ENCODE measurements around the gene IL19.
"Not testable (repeated sequence)": the region's sequence is repeated elsewhere in the genome, so short reads cannot be mapped to it uniquely, and the experiment has no call there.

IL19 gene

DNA sequence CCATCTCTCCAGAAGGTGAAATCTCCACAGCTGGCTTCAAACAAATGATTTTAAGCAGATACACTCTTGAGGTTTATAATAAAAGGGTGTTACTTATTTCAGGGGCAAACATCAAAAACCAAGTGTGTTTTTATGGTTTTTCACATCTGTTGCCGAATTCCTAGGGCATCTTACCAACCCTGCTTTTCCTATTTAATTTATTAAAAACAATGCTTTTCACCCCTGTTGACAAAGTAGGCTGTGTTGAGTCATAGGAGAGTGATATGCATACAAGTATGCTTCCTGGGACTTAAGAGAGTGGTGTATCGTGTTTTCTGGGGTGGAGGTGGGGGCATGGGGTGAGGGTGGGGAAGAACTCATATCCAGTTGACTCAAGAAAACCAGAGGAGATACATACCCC, 65.5 kb downstream of the IL19 start:
- Mint-ChIP-seq H3K4me1 (peaks cover 21% of the 10 kb centered on the region), H3K27ac (no peak overlapping the region), H3K9me3 (no peaks in the 10 kb centered on the region), H3K4me3 (no peak overlapping the region), H3K36me3 (no peaks in the 10 kb centered on the region)
- ATAC-seq: no peak
- no peak for DNase-seq (ENCODE audit: low spot score in 2 of 2)

DNA sequence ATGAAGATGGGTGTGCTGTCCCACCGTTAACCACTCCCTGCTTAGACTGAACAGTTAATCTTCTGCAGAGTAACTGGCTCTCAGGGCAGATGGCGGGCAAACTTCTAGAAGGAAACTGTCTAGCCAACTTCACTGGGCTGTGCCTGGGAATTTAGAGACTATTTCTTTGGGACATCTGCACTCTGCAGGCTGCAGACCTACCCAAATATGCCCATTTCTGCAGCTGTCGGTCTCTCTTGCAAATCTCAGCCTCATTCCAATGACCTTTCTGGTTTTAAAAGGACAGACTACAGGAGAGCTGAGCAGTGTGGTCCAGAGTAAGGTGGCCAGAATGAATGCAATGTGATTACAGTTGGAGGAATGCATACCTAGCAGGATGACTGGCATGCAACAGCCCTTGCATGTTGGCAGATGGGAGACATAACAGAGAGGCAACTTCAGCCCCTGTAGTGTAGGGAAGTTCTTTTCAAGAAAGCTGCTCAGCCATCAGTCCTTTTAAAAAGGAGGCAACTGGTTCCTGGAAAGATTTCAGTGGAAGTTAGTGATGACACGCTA, 68.5 kb downstream of the IL19 start:
- no peak for DNase-seq (ENCODE audit: low spot score in 2 of 2)

DNA sequence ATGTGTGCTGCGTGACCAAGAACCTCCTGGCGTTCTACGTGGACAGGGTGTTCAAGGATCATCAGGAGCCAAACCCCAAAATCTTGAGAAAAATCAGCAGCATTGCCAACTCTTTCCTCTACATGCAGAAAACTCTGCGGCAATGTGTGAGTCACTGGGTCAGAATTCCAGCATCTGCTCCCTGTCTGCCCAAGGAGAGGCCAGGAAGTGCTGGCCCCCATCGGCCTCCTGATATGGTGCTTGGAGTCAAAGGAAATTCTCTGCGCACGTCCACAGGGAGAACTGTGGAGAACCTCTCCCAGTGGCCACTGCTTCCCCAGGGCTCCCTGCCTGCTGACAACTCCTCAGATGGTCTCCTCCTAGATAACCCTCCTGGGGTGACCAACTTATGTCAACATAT, 69.3 kb downstream of the IL19 start:
- no peak overlapping the region for H3K27ac Mint-ChIP-seq
- H3K4me1 Mint-ChIP-seq: peaks cover 10% of the 10 kb centered on the region
- DNase-seq (ENCODE audit: low spot score in 2 of 2): no peak
- no peak for ATAC-seq
- H3K36me3 Mint-ChIP-seq: no peaks in the 10 kb centered on the region
- no peaks in the 10 kb centered on the region for H3K9me3 Mint-ChIP-seq
- H3K4me3 Mint-ChIP-seq: no peak overlapping the region

More for the DNA sequence above, 68.5 kb downstream of the IL19 start:
- H3K36me3 Mint-ChIP-seq: no peaks in the 10 kb centered on the region
- no peak overlapping the region for H3K27ac Mint-ChIP-seq
- no peaks in the 10 kb centered on the region for H3K9me3 Mint-ChIP-seq
- no peak overlapping the region for H3K4me3 Mint-ChIP-seq
- ATAC-seq: no peak
- peaks cover 10% of the 10 kb centered on the region for H3K4me1 Mint-ChIP-seq

DNA sequence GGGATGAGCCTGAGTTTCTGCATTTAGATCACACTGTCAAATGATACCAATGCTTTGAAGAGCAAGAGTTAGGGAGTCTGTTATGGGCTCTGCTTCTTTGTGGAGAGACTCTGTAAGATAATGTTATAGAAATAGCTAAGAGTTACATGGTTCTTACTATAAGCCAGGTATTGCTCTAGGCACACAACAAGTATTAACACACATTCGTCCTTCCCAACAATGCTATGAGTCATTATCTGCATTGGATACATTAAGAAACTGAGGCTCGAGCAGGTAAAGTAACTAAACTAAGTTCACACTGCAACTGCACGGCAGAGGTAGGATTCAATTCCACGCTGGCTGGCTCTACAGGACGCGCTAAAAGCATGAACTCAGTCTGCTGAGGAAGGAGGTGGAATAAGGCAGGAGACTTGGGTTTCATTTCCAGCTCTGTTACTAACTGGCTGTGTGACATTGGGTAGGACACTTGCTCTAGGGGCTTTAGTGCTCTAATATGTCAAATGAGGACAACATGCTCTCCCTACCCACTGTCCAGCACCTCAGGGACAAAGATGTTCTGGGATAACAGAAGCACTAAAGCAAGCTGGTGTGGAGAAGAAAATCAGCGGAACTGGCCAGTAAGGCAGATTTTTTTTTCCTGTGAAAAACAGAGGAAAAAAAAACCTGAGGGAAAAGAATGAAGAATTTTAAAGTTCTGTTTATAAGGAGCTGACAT, 71.2 kb downstream of the IL19 start:
- H3K36me3 Mint-ChIP-seq: no peaks in the 10 kb centered on the region
- no peaks in the 10 kb centered on the region for H3K9me3 Mint-ChIP-seq
- ATAC-seq: no peak
- no peak overlapping the region for H3K27ac Mint-ChIP-seq
- DNase-seq (ENCODE audit: low spot score in 2 of 2): no peak
- H3K4me1 Mint-ChIP-seq: peaks cover 10% of the 10 kb centered on the region
- no peak overlapping the region for H3K4me3 Mint-ChIP-seq

DNA sequence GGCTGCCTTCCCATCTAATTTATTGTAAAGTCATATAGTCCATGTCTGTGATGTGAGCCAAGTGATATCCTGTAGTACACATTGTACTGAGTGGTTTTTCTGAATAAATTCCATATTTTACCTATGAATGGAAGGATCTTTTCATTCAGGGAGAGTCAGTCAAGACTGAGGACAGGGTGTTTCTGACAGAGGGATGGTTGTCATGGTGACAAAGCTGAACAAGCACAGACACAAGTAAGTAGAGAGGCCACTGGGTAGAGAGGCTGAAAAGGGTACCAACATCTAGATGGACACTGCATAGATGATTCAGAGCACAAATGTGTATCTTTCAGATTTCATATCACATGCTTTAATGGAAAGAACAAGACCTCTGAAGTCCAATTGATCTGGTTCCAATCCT, 72.3 kb downstream of the IL19 start:
- no peak overlapping the region for H3K27ac Mint-ChIP-seq
- no peaks in the 10 kb centered on the region for H3K9me3 Mint-ChIP-seq
- ATAC-seq (no peak), DNase-seq (ENCODE audit: low spot score in 2 of 2) (no peak)
- peaks cover 10% of the 10 kb centered on the region for H3K4me1 Mint-ChIP-seq
- H3K36me3 Mint-ChIP-seq: no peaks in the 10 kb centered on the region
- no peak overlapping the region for H3K4me3 Mint-ChIP-seq

DNA sequence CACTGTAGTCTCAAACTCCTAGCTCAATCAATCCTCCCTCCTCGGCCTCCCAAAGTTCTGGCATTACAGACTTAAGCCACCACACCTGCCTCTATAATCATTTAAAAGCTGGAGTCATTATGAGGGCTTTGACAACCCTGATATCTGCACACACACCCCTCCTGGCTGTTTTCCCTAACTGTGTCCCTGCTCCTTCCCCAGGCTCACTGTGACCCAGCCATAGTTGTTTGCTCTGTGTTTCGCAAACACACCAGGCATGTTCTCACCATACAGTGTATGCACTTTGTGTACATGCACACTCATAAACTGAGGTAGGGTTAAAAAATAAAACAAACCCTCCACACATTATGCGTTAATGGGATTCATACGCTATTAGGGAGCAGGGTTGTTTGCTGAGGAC, 73.1 kb downstream of the IL19 start:
- no peak for DNase-seq (ENCODE audit: low spot score in 2 of 2)
- no peak overlapping the region for H3K27ac Mint-ChIP-seq
- H3K36me3 Mint-ChIP-seq: no peaks in the 10 kb centered on the region
- no peak overlapping the region for H3K4me3 Mint-ChIP-seq
- H3K9me3 Mint-ChIP-seq: no peaks in the 10 kb centered on the region
- H3K4me1 Mint-ChIP-seq: peaks cover 10% of the 10 kb centered on the region
- ATAC-seq: no peak

DNA sequence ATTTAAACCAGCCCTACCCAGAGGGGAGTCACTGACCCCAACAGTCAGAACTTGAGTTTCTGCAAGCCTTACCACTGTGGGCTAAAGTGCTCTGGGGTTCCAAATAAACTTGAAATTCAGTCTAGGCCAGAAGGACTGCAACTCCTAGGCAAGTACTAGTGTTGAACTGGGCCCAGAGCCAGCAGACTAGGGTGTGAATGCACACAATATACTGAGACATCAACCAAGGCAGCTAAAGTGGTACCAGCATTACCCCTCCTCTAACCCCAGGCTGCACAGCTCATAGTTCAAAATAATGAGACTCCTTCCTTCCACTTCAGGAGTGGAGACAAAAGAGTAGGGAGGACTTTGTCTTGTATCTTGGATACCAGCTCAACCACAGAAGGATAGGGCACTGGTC, 75.9 kb downstream of the IL19 start:
- Mint-ChIP-seq H3K4me3 (no peak overlapping the region), H3K4me1 (peaks cover under 1% of the 10 kb centered on the region), H3K27ac (no peak overlapping the region), H3K9me3 (no peaks in the 10 kb centered on the region), H3K36me3 (no peaks in the 10 kb centered on the region)
- ATAC-seq: no peak
- no peak for DNase-seq (ENCODE audit: low spot score in 2 of 2)

DNA sequence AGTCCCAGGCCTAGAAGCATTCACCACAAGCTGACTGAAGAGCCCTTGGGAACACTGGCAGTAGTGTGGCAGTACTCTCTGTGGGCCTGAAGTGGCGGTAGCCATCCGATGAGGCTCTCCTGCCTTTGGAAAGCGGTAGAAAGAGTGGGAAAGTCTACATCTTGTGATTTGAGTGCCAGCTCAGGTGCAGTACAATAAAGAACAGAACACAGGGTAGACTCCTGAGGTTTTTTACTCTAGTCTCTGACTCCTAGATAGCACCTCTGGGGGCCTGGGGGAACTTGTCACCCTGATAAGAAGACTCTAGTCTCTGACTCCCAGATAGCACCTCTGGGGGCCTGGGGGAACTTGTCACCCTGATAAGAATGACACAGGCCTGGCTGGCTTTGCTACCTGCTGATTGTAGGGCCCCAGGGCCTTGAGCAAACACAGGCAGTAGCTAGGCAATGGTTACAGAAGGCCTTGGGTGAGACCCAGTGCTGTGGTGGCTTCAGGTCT, 76.8 kb downstream of the IL19 start:
- ATAC-seq (no peak), DNase-seq (ENCODE audit: low spot score in 2 of 2) (no peak)
- H3K4me1 Mint-ChIP-seq: no peaks in the 10 kb centered on the region
- no peaks in the 10 kb centered on the region for H3K36me3 Mint-ChIP-seq
- H3K9me3 Mint-ChIP-seq: no peaks in the 10 kb centered on the region
- H3K4me3 Mint-ChIP-seq: no peak overlapping the region
- peak overlapping the region; percentile 35 for H3K27ac Mint-ChIP-seq

DNA sequence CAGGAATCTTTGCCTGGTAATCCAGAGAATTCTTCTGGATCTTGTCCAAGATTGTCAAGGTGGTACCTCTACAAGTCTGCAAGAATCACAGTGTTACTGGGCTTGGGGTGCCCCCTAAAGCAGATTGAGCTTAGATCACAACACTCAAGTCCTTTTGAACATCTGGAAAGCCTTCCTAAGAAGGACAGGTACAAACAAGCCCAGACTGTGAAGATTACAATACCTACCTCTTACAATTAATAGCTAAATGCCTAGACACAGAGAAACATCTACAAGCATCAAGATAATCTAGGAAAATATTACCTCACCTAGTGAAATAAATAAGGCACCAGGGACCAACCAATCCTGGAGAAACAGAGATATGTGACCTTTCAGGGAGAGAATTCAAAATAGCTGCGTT, 77.4 kb downstream of the IL19 start:
- DNase-seq (ENCODE audit: low spot score in 2 of 2): no peak
- no peaks in the 10 kb centered on the region for H3K9me3 Mint-ChIP-seq
- H3K4me1 Mint-ChIP-seq: no peaks in the 10 kb centered on the region
- no peak overlapping the region for H3K4me3 Mint-ChIP-seq
- peak overlapping the region; percentile 35 for H3K27ac Mint-ChIP-seq
- ATAC-seq: no peak
- no peaks in the 10 kb centered on the region for H3K36me3 Mint-ChIP-seq

DNA sequence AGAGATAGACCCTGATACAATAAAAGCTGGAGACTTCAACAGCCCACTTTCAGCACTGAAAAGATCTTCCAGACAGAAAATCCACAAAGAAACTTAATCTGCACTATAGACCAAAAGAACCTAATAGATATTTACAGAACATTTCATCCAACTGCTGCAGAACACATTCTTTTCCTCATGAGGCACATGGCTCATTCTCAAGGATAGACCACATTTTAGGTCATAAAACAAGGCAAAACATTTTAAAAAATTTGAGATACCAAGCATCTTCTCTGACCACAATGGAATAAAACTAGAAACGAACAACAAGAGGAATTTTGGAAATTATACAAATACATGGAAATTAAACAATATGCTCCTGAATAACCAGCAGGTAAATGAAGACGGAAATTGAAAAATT, 79.8 kb downstream of the IL19 start:
- H3K36me3 Mint-ChIP-seq: no peaks in the 10 kb centered on the region

DNA sequence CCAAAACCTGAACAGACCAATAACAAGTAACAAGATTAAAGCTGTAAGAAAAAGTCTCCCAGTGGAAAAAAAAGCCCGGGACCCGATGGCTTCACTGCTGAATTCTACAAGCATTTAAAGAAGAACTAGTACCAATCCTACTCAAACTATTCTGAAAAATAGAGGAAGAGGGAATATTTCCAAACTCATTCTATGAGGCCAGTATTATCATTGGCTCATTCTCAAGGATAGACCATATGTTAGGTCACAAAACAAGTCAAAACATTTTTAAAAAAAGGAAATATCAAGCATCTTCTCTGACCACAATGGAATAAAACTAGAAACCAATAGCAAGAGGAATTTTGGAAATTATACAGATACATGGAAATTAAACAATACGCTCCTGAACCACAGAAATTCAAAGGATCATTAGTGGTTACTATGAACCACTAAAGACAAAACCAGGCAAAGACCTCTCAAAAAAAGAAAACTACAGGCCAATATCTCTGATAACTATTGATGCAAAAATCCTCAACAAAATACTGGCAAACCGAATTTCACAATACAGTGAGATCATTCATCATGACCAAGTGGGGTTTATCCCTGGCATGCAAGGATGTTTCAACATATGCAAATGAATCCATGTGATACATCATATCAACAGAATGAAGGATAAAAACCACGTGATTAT, 80.9 kb downstream of the IL19 start:
- no peak for DNase-seq (ENCODE audit: low spot score in 2 of 2)
- no peaks in the 10 kb centered on the region for H3K36me3 Mint-ChIP-seq
- ATAC-seq: no peak
- H3K27ac Mint-ChIP-seq: no peak overlapping the region
- no peak overlapping the region for H3K4me3 Mint-ChIP-seq
- peaks cover 6% of the 10 kb centered on the region for H3K4me1 Mint-ChIP-seq
- H3K9me3 Mint-ChIP-seq: no peaks in the 10 kb centered on the region

More for the DNA sequence above, 79.8 kb downstream of the IL19 start:
- no peak overlapping the region for H3K27ac Mint-ChIP-seq
- no peak overlapping the region for H3K4me3 Mint-ChIP-seq
- ATAC-seq (no peak), DNase-seq (ENCODE audit: low spot score in 2 of 2) (no peak)
- H3K4me1 Mint-ChIP-seq: no peaks in the 10 kb centered on the region
- H3K9me3 Mint-ChIP-seq: no peaks in the 10 kb centered on the region

DNA sequence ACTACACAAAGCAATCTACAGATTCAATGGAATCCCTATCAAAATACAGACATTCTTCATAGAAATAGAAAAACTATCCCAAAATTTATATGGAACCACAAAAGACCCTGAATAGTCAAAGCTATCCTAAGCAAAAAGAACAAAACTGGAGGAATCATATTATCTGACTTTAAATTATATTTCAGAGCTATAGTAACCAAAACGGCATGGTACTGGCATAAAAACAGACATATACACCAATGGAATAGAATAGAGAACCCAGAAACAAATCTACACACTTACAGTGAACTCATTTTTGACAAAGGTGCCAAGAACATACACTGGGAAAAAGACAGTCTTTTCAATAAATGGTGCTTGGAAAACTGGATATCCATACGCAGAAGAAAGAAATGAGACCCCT, 82.1 kb downstream of the IL19 start:
- H3K36me3 Mint-ChIP-seq; DNase-seq (ENCODE audit: low spot score in 2 of 2); H3K27ac Mint-ChIP-seq; H3K9me3 Mint-ChIP-seq; H3K4me3 Mint-ChIP-seq; ATAC-seq: not testable (repeated sequence)
- H3K4me1 Mint-ChIP-seq: peaks cover 18% of the 10 kb centered on the region

DNA sequence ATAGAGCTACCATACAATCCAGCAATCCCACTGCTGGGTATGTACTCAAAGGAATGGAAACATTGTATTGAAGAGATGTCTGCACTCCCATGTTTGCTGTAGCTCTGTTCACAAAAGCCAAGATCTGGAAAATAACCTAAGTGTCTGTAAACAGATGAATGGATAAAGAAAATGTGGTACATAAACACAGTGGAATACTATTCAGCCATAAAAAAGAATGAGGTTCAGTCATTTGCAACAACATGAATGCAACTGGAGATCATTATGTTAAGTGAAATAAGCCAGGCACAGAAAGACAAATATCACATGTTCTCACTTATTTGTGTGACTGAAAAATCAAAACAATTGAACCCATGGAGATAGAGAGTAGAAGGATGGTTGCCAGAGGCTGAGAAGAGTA, 83.1 kb downstream of the IL19 start:
- H3K27ac Mint-ChIP-seq; H3K9me3 Mint-ChIP-seq; H3K36me3 Mint-ChIP-seq; DNase-seq (ENCODE audit: low spot score in 2 of 2); ATAC-seq; H3K4me3 Mint-ChIP-seq: not testable (repeated sequence)
- H3K4me1 Mint-ChIP-seq: peaks cover 21% of the 10 kb centered on the region

DNA sequence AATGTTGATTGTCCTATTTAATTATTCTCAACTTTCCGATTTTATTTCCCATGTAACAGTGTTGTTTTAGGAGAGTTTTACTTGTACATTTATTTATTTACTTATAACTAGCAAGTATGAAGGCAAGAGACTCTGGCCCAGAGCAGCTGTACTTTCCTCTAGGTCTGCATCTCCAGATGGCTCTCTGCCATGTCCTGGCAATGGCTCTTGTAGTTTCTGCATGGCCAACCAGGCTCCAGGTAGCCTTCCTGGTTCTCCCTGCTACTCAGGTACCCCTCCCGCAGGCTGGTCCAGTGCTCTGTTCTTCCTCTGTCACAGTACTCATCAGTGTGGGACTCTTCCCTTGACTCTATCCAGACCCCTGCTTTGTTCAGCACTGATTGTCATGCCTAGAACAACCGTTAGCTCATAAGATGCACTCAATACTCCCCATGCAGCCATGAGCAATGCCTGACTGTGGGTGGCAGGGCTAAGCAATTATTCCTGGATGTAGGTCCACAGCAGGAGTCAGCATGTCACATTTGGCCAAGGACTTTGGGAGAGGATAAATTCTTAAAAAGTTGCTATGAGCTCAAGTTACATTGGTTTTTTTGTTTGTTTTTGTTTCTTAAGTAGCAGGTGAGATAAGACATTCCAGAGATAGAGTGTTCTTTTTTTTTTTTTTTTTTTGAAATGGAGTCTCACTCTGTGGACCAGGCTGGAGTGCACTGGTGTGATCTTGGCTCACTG, 84.0 kb downstream of the IL19 start:
- no peak overlapping the region for H3K4me3 Mint-ChIP-seq
- H3K4me1 Mint-ChIP-seq: peaks cover 21% of the 10 kb centered on the region

DNA sequence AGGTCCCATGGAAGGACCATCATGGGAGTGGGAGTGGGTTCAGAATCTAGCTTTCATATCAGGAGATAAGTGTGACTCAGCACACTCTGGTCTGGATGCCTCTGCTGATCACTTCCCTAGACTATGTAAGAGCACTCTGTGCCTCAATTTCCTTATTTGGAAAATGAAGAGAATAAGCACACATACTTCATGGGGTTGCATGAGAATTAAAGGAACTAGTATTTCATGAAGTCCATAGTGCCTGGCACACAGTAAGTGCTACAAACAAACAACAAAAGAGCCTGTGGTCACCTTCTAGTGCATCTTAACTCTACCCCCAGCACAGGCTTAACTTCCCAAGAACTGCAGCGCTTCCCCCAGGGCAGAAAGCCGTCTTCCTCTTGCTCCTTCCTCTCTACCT, 85.3 kb downstream of the IL19 start:
- Mint-ChIP-seq H3K9me3 (no peaks in the 10 kb centered on the region), H3K4me1 (peaks cover 21% of the 10 kb centered on the region), H3K36me3 (no peaks in the 10 kb centered on the region), H3K27ac (no peak overlapping the region), H3K4me3 (no peak overlapping the region)
- no peak for ATAC-seq
- DNase-seq (ENCODE audit: low spot score in 2 of 2): no peak

More for the DNA sequence above, 84.0 kb downstream of the IL19 start:
- ATAC-seq: no peak
- Mint-ChIP-seq H3K27ac (no peak overlapping the region), H3K9me3 (no peaks in the 10 kb centered on the region), H3K36me3 (no peaks in the 10 kb centered on the region)
- DNase-seq (ENCODE audit: low spot score in 2 of 2): no peak

All from stimulated activated effector memory CD8-positive, alpha-beta T cell treated with anti-CD3 and anti-CD28 coated beads, Interleukin-12 subunit alpha, Interleukin-12 subunit beta, amount 100 ng/mL, for 72 hours (primary cell).